ENCODE results near the gene NUCB2.

The NUCB2 gene

DNA sequence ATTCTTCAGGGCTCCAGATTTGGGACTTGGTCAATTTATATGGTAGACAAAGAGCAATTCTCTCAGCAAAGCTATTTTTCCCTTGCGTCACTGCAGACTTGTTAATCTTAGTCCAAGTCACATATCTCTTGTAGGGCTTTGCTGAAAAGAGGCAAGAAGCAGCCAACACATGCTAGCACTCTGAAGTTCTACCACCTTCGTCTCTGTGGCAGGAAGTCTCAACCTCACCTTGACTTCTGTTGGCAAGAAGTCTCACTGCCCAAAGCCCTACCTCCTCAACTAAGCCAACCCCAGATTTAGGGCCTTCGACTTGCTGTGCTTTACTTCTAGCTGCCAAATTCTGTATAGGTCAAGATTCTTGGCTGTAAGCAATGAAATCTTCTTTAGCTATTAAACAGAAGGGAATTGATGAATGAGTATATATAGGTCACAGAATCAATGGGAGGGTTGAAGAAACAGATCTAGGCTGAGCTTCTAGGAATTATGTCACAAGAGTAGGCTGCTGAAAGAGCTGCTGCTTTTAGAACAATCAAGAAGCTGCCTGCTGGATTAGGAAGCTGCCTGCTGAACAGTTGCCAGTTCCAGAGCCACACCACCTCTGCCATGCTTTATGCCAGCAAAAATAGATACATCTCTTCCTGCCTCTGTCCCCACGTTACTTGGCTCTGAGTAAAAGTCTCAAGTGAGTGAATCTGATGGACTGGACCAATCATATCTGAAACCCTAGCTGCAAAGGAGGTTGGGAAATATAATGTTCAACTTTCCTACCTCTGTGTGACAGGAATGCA is 57.5 kb downstream of the NUCB2 start:
- DNase-seq (ENCODE audit: low read depth), result no peak

DNA sequence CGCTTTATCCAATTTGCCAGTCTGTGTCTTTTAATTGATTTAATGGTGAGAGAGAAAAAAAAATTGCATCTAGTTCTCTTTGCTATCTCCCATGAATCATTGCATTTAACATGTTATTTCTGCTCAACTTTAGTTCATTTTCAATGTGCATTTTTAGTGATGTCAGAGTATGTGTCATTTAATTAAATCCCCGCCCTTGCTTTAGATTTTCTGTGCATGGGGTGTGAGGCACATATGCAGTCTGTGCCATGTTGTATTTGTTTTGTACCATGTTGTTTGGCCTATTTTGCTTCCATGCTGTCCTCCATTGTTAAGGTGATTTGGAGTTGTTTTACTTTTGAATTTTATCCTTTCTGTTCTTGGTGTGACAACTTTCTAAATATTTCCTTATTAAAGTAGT is 66.7 kb downstream of the NUCB2 start:
- no peak for DNase-seq (ENCODE audit: low read depth)

DNA sequence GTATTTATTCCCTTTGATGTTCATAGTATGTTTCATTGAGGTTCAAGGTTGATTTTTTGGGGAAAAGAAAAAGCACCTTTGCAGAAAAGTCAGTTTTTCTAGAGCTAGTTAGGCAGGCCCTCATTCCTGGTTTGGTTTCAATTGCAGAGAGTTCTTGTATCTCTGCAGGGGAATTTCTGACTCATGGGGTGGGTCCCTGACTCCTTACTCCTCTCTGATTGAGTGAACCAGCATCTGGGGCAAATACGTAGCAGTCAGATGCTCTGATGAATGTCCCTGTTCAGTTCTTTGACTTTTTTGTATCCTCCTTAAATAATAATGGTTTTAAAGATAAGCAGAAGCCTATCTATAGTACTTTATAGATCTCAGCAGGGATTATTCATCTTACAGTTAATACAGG is 67.4 kb downstream of the NUCB2 start:
- DNase-seq (ENCODE audit: low read depth), result peak; percentile 54

DNA sequence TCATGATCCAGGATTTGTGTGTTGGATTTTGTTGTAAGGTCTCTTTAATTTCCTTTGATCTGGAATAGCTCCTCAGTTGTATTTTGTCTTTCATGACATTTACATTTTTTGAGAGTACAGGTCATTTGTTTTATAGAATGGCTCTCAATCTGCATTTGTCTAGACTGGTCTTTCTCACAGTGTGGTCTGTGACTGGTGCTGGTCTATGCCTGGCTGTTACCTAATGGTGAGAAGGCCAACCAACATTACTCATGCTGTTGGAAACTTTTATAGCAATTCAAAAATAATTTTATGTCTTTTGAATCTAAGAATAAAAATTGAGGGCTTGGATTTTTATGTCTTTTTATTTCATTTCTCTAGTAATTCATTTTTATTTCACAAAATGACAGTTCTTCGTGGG is 71.1 kb downstream of the NUCB2 start:
- no peak for DNase-seq (ENCODE audit: low read depth)

DNA sequence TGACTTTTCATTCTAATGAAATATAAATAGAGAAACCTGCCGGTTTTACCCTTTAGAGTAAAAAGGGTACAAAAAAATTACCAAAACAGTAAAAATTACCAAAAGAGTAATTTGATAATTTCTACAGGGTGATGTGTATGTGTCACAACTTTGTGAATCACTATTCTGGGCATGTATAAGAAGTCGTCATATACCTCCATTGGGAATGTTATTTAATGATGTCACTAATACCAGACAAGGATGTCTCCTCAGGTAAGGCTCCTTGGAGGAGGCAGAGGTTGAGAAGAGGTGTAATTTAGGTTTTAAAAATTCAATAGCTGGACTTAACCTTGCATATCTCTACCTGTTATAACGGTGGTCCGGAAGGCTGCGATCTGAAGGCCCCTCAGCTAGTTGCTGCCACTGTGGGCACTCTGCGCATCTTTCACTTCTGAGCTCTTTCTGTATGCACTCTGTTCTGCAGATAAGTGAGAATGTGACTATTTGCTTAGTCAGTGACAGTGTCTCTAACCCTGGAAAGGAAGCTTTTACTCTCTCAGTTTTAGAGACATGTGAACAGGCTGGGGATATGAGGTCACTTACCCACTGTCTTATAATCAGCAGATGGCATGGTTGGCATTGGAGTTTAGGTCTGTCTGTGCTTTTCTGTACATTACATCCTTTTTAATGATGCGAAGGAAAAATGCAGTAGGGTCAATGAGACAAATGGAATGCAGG is 74.1 kb downstream of the NUCB2 start:
- no peak for DNase-seq (ENCODE audit: low read depth)

DNA sequence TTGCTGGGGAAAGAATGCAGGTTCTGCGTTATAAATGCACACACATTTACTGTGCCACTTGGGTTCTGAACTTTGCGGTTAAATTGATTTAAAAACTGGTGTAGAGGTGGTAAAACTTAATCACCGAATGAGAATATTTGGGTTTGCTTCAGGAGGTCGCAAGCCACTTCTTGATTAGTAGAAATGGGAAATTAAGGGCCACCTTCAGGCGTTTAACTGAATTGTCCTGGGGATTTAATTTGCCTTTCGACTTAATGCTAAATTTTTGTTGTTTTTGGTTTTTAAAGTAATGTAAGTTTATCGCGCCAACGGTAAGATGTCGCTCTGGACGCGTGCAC is 74.6 kb downstream of the NUCB2 start:
- DNase-seq (ENCODE audit: low read depth), result no peak

DNA sequence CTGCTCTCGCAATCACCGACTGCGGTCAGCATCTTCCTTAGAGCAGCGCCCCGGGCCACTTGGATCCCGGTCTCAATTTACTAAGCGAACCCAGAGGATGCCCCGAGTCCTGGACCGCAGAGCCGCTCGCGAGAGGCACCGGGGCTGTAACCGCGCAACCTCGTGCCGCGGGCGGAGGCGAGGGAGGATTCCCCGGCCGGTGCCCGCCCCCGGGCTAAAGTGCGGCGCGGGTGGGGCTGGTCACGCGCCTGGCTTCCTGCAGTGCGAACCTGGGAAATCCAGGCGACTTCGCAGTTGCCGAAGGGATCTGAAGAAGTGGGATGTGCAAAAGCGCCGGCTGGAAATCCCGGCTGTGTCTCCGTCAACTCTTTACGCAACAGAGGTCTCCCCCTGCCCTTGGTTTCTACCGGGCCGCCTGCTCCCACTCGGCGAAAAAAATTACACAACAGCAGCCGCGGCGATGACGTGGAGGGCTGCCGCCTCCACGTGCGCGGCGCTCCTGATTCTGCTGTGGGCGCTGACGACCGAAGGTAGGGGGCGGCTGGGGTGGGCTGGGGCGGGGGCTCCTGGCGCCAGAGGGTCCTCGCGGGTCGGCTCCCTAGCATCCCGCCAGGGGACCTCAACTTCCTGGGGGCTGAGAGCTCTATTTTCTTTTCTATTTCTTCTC is 75.1 kb downstream of the NUCB2 start, which contains the start of gene NCR3LG1:
Gene NCR3LG1, plus strand, starts transcription at position 291 of the 667 bp plus-strand sequence. Its CDS starts 170 bp downstream, at position 461.
- no peak for DNase-seq (ENCODE audit: low read depth)

DNA sequence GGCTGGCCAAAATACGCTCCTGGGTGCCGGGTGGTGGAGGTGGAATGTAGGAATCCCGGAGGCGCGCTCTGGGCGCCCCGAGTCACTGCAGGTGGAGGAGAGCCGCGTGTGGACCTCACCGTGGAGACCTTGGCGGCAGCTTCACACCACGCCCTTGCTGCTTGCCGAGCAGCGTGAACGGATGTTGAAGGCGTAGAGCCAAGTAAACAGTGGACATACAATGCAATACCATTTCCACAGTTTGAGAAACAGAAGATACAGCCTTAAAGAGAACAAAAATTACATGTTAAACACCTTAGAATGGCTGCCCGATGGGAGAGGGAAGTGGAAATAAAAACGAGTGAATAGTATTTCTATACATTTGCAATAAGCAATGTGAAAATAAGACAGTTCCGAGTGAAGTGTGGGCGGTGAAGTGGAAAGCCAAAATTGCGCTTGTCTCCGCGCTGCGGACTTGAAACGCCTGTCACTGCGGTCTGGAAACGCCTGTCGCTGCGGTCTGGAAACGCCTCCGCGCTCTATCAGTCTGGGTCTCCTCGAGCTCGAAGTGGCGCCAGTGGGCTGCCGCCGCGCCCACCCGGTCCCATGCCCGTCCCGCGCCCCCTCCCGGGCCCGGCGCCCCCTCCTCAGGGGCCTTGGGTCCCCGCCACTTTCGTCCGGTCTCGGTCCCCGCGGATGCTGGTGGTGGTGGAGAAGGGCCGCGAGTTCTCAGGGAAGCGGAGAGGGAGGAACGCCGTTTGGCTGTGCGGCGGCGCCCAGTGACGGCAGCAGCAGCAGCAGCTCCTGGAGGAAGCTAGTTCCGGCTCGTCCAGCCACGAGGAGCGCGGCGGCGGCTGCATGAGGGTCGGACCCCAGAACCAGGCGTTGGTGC is 76.6 kb downstream of the NUCB2 start:
- DNase-seq (ENCODE audit: low read depth), result peak; percentile 28

DNA sequence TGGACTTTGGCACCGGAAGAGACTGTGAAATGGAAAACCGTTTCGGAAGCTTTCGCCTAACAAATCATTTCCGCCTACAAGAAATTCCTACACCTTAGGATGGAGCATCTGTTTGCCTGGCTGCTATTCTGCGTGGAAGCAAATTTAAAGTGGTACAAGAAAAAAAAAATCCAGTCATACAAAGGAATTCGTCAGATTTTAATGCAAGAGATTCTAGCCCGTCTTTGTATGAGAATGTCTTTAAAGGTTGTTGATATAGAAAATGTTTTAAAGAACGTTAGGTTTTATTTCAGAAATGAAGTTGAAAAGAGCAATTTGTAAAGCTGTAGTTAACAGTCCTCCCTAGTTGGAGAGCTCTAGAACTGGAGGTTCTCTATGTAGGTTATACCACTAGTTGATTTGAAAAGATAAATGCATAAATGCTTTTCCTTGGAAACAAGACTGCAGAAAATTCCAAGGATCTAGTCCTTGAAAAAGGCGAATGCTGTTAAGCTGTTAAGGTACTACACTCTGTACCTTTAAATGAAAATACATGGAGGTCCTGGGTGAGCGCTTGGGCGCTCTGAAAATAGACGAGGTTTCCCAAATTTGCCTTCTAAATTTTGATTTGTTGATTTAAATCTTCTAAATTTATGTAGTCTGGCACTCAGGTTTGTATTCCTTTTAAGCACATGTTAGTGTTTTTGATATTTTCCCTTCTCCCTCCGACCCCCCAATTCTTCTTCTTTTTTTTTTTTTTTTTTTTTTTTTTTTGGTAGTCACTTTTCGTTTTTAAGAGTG is 77.5 kb downstream of the NUCB2 start:
- DNase-seq (ENCODE audit: low read depth), result no peak

DNA sequence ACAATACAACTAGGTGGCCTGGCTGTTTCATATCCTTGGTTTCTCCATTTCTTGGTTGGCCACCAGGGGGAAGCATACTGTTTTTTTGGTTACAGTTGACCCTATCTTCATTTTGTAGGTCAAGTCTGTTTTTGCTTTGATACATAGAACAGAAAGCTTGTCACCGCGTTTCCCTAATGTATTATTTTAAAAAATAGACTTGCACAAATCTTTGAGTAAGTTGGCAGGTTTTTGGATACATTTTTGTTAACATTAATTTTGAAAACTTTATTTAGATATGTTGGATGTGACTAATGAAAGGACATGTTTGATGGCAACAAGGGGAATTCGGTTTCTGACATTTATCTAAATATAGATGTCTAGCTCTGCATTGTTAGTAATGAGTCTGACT is 78.1 kb downstream of the NUCB2 start:
- DNase-seq (ENCODE audit: low read depth), result peak; percentile 28

DNA sequence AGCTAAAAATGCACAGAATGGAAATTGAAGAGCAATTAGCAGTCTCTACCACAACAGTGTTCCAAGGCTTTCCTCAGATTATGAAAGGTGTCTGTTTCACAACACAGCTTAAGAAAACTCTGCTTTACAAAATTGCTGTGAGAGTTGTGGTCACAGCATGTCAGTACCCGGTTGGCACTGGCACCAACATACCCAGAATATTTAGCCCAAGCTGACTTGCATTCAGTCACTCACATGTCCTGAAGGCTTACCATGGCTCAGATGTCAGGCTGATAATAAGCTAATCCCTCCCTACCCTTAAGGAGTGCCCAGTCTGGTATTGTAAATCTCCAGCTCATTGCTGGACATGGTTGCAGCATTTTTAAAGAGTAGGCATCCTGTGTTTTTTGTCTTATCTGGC is 90.0 kb downstream of the NUCB2 start:
- no peak for DNase-seq (ENCODE audit: low read depth)

DNA sequence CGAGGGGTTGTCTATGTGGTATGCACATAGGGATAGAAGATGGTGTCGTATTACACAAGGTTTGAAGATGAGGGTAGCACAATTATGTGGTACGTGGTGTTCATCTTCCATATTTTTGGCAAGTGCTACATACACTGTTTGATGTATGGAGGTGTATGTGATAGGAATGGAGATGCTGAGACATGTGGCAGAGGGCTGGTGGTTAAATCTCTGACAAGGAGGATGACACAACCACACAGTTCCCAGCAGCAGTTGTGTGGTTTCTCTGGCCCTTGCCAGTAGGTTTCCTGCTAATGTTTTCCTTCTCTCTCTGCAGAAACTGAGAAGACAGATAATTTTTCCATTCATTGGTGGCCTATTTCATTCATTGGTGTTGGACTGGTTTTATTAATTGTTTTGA is 92.0 kb downstream of the NUCB2 start:
- no peak for DNase-seq (ENCODE audit: low read depth)

DNA sequence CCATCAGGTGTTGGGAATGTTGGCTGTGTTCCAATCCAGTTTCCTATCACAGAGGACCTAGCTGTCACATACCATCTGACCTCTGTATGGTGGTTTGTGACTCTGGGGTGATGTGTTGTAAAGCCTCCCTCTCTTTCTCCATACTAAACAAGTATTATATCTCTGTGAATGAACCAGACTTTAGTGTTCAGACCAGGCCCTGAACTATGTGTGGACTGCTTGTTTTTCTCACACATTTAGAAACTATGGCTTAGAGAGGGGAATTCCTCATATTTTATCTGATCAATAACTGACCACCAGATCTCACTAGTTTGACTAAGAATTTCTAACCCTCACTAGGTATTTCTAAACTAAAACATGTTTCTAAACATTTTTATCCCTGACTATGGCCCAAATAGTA is 92.6 kb downstream of the NUCB2 start:
- DNase-seq (ENCODE audit: low read depth), result no peak

DNA sequence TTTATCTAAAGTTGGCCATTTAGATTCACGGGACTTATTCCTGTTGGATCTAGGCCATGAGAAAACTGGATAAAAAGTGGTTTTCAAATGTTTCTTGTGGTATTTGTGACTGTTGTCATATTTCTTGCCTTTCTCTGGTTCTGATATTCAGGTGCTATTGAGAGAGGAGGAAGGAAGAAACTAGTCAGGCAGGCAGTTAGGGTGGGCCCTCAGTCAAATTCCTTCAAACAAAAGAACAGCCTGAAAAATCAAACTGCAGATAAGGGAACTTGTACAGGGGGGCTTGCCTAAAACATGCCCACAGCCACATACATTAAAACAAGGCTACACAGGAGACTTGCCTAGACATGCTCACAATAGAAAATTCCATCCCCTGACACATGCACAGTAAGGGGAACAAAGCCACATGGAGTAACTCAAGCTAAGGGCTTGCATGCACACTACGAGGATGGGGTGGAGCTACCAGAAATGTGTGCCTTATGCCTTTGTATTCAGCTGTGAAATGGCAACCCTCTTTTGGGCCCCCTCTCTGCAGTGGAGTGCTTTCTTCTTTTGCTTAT is 93.2 kb downstream of the NUCB2 start:
- no peak for DNase-seq (ENCODE audit: low read depth)

DNA sequence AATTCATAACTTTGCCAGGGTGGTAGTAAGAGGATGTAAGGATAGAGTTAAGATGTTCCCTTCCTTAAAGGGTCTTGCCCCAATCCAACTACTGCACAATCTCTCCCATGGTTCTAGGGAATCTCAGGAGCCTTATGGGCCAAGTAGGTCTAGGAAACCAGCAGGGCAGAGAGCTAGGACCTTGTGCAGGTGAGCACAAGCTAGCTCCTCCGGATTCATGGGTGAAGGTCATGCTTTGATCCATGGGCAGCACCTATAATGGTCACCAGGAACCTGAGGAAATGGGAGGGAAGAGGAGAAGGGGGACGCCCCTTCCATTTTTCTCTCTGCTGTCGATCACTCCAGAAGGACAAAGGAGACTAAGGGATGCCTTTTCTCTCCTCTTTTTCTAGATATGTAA is 95.1 kb downstream of the NUCB2 start:
- DNase-seq (ENCODE audit: low read depth), result no peak

DNA sequence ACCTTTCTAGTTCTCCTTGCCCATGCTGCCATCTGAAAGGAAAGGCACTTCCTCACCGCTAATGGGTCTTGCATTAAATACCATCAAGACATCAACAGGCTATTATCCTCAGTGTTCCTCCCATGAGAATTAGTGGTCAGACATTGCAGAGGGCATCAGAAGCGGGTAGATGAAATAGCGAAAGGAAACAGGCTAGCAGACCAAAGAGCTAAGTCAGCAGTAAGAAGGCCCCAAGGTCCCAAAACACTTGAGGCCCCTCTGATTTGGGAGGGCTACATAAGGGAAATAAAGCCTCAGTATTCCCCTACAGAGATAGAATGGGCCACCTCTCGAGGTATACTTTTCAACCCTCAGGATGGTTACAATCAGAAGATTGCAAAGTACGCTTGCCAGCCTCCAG is 99.0 kb downstream of the NUCB2 start:
- DNase-seq (ENCODE audit: low read depth), result no peak

DNA sequence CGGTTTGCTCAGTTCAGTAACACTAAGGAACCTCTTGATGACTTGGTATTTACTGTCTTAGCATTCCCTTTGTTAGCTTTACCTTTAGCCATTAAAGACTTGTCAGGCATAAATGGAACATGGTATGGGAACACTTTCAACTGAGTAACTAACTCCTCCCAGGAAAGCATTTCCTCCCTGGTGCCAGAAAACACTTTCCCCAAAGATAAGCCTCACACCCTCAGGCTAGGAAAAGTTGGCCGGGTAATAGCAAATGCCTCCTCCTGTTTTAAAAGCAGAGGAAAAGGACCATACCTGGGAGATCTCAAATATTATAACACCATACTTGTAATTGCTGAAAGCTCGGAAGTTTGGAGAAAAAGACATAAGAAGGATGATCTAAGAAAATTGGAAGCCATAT is 100.0 kb downstream of the NUCB2 start:
- DNase-seq (ENCODE audit: low read depth), result no peak

DNA sequence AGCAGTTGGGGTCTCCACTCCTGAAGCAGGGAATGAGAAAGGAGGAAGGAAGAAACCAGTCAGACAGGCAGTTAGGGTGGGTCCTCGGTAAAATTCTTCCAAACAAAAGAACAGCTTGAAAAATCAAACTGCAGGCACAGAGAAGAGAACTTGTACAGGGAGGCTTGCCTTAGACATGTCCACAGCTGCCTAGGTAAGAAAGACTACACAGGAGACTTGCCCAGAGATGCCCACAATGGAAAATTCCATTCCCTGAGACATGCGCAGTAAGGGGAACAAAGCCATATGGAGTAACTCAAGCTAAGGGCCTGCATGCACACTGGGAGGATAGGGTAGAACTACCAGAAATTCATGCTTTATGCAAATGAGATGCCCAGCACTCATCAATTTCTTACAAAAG is 102.1 kb downstream of the NUCB2 start:
- no peak for DNase-seq (ENCODE audit: low read depth)

DNA sequence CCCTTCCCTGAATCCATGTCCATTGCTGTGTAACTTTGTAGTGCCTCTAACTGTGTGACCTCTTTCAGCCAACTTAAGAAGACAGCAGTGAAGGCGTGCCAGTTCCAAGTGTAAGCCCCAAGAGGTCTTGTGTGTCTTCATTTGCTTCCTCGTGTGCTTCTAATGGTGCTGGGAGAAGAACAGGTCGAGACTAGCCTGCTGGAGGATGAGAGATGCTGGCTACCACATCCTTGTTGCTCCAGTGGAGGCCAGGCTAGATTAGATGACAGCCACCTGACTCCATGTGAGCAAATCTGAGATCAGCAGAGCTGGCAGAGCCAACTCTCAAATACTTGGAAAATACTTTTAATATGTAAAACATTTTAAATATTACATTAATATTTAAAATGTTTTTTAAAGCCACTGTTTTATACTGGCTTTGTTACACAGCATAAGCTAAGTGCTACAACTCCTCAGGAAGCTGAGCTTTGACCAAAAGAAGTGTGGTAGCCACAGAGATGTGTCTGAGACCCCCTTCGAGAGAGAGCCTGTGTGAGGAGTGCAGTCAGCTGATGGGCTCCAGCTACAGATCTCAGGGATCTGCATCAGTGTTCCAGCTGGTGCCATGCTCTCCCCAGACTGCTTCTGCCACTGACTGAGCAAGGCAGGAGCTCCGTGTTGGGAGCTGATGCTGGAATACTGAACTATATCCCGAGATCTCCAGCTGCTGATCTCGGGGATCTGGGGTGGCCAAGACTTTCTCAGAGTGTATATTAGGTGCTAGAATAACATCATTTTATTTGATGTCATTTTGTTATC is 103.0 kb downstream of the NUCB2 start:
- no peak for DNase-seq (ENCODE audit: low read depth)

DNA sequence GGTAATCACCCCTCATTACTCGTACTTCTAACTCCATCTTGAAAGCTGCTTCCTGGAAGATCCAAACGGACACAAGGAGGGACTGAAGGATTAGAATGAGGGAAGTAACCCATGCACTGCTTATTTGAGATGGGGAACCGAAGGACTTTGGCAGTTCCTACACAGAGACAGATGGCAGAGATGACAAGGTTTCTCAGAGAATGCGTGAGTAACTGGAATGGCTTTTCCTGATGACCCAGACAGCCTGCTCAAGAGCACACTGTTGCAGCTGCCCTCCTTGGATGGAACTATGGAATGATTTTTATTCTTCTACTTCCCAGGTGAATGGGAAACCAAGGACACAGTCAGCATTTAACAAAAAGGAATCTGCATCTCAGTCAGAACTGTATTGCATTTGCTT is 104.6 kb downstream of the NUCB2 start:
- no peak for DNase-seq (ENCODE audit: low read depth)
